ENCODE results near the gene SOX4. TPM values are rescaled to one million over a fixed set of nuclear protein-coding genes. Genes with fewer than 3 reads are reported as not detected.
"Not testable (repeated sequence)": the region's sequence is repeated elsewhere in the genome, so short reads cannot be mapped to it uniquely, and the experiment has no call there.

The SOX4 gene
- total RNA-seq, result 103 and 113 TPM in 2 replicates

GRCh38 chr6:21593412-21593926 lies at the start of gene SOX4:
Gene SOX4, plus strand, starts transcription at chr6:21593751. Its CDS starts 784 bp downstream, at chr6:21594535.
- DNase-seq (ENCODE audit: low read depth), result peak; percentile 95

GRCh38 chr6:21552286-21552685 lies 41.3 kb upstream of the SOX4 start:
- DNase-seq (ENCODE audit: low read depth), result not testable (repeated sequence)

- no peak for DNase-seq (ENCODE audit: low read depth)
Observed at GRCh38 chr6:21554286-21554685, 39.3 kb upstream of the SOX4 start.

GRCh38 chr6:21555197-21555596 lies 38.4 kb upstream of the SOX4 start:
- DNase-seq (ENCODE audit: low read depth), result no peak

- DNase-seq (ENCODE audit: low read depth), result no peak
Observed at GRCh38 chr6:21556511-21556910, 37.0 kb upstream of the SOX4 start.

GRCh38 chr6:21556968-21557721 lies 36.4 kb upstream of the SOX4 start:
- DNase-seq (ENCODE audit: low read depth), result peak; percentile 84

- no peak for DNase-seq (ENCODE audit: low read depth)
Observed at GRCh38 chr6:21559238-21559637, 34.3 kb upstream of the SOX4 start.

GRCh38 chr6:21560249-21560648 lies 33.3 kb upstream of the SOX4 start:
- DNase-seq (ENCODE audit: low read depth), result no peak

GRCh38 chr6:21565431-21565830 lies 28.1 kb upstream of the SOX4 start:
- DNase-seq (ENCODE audit: low read depth), result no peak

- no peak for DNase-seq (ENCODE audit: low read depth)
Observed at GRCh38 chr6:21578523-21578922, 15.0 kb upstream of the SOX4 start.

GRCh38 chr6:21582651-21583050 lies 10.9 kb upstream of the SOX4 start:
- no peak for DNase-seq (ENCODE audit: low read depth)

GRCh38 chr6:21586300-21586699 lies 7.3 kb upstream of the SOX4 start:
- no peak for DNase-seq (ENCODE audit: low read depth)

- DNase-seq (ENCODE audit: low read depth), result no peak
Observed at GRCh38 chr6:21586740-21587178, 6.8 kb upstream of the SOX4 start.

- peak; percentile 63 for DNase-seq (ENCODE audit: low read depth)
Observed at GRCh38 chr6:21587179-21587960, 6.2 kb upstream of the SOX4 start.

- no peak for DNase-seq (ENCODE audit: low read depth)
Observed at GRCh38 chr6:21587961-21588480, 5.5 kb upstream of the SOX4 start.

GRCh38 chr6:21588481-21589351 lies 4.8 kb upstream of the SOX4 start:
- peak; percentile 86 for DNase-seq (ENCODE audit: low read depth)

GRCh38 chr6:21589352-21590345 lies 3.9 kb upstream of the SOX4 start:
- DNase-seq (ENCODE audit: low read depth), result peak; percentile 55

- DNase-seq (ENCODE audit: low read depth), result no peak
Observed at GRCh38 chr6:21590346-21590745, 3.2 kb upstream of the SOX4 start.

GRCh38 chr6:21591446-21591845 lies 2.1 kb upstream of the SOX4 start:
- no peak for DNase-seq (ENCODE audit: low read depth)

- no peak for DNase-seq (ENCODE audit: low read depth)
Observed at GRCh38 chr6:21592953-21593352, 598 bp upstream of the SOX4 start.
